ENCODE results near the gene MRTFA.
"Not testable (repeated sequence)": the region's sequence is repeated elsewhere in the genome, so short reads cannot be mapped to it uniquely, and the experiment has no call there.

Gene MRTFA

GRCh38 chr22:40627612-40628011, 8.9 kb downstream of the MRTFA start:
- no peak for DNase-seq (ENCODE audit: low spot score)

GRCh38 chr22:40626851-40627250, 9.7 kb downstream of the MRTFA start:
- no peak for DNase-seq (ENCODE audit: low spot score)

GRCh38 chr22:40625794-40626193, 10.7 kb downstream of the MRTFA start:
- DNase-seq (ENCODE audit: low spot score) = not testable (repeated sequence)

- not testable (repeated sequence) for DNase-seq (ENCODE audit: low spot score)
These were observed 11.2 kb downstream of the MRTFA start for GRCh38 chr22:40625281-40625680.

- no peak for DNase-seq (ENCODE audit: low spot score)
These were observed 11.7 kb downstream of the MRTFA start for GRCh38 chr22:40624770-40625169.

GRCh38 chr22:40621309-40622151, 15.0 kb downstream of the MRTFA start:
- no peak for DNase-seq (ENCODE audit: low spot score)

GRCh38 chr22:40620464-40621046, 16.0 kb downstream of the MRTFA start:
- no peak for DNase-seq (ENCODE audit: low spot score)

- no peak for DNase-seq (ENCODE audit: low spot score)
These were observed 18.1 kb downstream of the MRTFA start for GRCh38 chr22:40618400-40618799.

- DNase-seq (ENCODE audit: low spot score) = no peak
These were observed 19.9 kb downstream of the MRTFA start for GRCh38 chr22:40616578-40616977.

- no peak for DNase-seq (ENCODE audit: low spot score)
These were observed 23.5 kb downstream of the MRTFA start for GRCh38 chr22:40613067-40613466.

- no peak for DNase-seq (ENCODE audit: low spot score)
These were observed 24.2 kb downstream of the MRTFA start for GRCh38 chr22:40612291-40612751.

- no peak for DNase-seq (ENCODE audit: low spot score)
These were observed 24.9 kb downstream of the MRTFA start for GRCh38 chr22:40611606-40612005.

- DNase-seq (ENCODE audit: low spot score) = no peak
These were observed 26.1 kb downstream of the MRTFA start for GRCh38 chr22:40610329-40610850.

GRCh38 chr22:40609216-40609615, 27.3 kb downstream of the MRTFA start:
- DNase-seq (ENCODE audit: low spot score) = no peak

- DNase-seq (ENCODE audit: low spot score) = no peak
These were observed 29.0 kb downstream of the MRTFA start for GRCh38 chr22:40607506-40607905.

- no peak for DNase-seq (ENCODE audit: low spot score)
These were observed 30.2 kb downstream of the MRTFA start for GRCh38 chr22:40606306-40606705.

GRCh38 chr22:40605761-40606160, 30.8 kb downstream of the MRTFA start:
- no peak for DNase-seq (ENCODE audit: low spot score)

- no peak for DNase-seq (ENCODE audit: low spot score)
These were observed 33.4 kb downstream of the MRTFA start for GRCh38 chr22:40603088-40603605.

GRCh38 chr22:40602231-40602630, 34.3 kb downstream of the MRTFA start:
- no peak for DNase-seq (ENCODE audit: low spot score)

GRCh38 chr22:40599731-40600130, 36.8 kb downstream of the MRTFA start:
- no peak for DNase-seq (ENCODE audit: low spot score)

- not testable (repeated sequence) for DNase-seq (ENCODE audit: low spot score)
These were observed 37.8 kb downstream of the MRTFA start for GRCh38 chr22:40598712-40599111.

GRCh38 chr22:40597526-40598430, 38.7 kb downstream of the MRTFA start:
- no peak for DNase-seq (ENCODE audit: low spot score)
